ENCODE results near the gene DCAF15.

The DCAF15 gene

DNA sequence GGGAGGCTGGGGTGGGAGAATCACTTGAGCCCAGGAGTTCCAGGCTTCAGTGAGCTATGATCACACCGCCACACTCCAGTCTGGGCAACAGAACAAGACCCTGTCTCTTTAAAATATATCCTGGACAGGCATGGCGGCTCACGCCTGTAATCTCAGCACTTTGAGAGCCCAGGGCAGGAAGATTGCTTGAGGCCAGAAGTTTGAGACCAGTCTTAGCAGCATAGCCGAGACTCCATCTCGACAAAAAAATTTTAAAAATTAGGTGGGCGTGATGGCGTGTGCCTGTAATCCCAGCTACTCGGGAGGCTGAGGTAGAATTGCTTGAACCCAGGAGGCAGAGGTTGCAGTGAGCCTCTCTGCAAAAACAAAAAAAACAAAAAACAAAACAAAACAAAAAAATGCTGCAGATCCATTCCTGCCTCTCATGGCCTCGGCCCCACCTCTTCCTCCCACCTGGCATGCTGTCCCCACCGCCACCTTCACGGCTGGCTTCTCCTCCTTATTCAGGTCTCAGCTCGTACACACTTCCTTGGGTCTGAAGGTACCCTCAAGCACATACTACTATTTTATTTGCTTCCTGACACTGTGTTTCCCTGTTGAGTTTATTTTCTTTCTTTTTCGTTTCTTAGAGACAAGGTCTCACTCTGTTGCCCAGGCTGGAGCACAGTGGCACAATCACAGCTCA is 48.5 kb downstream of the DCAF15 start:
- TF ChIP-seq, protein P1, sequence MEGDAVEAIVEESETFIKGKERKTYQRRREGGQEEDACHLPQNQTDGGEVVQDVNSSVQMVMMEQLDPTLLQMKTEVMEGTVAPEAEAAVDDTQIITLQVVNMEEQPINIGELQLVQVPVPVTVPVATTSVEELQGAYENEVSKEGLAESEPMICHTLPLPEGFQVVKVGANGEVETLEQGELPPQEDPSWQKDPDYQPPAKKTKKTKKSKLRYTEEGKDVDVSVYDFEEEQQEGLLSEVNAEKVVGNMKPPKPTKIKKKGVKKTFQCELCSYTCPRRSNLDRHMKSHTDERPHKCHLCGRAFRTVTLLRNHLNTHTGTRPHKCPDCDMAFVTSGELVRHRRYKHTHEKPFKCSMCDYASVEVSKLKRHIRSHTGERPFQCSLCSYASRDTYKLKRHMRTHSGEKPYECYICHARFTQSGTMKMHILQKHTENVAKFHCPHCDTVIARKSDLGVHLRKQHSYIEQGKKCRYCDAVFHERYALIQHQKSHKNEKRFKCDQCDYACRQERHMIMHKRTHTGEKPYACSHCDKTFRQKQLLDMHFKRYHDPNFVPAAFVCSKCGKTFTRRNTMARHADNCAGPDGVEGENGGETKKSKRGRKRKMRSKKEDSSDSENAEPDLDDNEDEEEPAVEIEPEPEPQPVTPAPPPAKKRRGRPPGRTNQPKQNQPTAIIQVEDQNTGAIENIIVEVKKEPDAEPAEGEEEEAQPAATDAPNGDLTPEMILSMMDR (IDR thresholded peaks at IDR 0.05; ENCODE audit: extremely low read depth, missing control alignments) = no peak
- DNase-seq (ENCODE audit: low spot score) = peak; percentile 2

DNA sequence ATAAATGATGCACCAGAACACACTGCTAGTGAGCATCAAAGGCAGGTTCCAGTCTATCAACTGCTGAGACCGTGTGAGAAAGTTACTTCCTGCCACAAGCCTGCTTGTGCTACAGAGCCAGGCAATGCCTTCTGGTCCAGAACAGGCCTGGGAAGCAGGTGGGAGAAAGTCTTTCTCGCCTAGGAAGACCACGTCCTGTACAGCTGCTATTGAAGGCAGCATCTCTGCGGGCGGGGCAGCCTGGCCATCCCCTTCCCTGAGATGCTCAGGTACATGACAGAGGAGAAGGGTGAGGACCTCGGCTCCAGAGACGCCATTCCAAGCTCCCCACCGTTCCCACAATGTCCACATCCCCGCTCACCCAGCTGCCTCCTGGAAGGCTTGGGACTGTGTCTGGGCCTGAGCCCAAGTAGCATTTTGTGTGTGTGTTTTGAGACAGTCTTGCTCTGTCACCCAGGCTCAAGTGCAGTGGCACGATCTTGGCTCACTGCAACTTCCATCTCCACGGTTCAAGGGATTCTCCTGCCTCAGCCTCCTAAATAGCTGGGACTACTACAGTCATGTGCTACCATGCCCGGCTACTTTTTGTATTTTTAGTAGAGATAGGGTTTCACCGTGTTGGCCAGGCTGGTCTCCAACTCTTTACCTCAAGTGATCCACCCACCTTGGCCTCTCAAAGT is 50.4 kb downstream of the DCAF15 start:
- DNase-seq (ENCODE audit: low spot score) = peak; percentile 35
- TF ChIP-seq, protein P1 (IDR thresholded peaks at IDR 0.05; ENCODE audit: extremely low read depth, missing control alignments) = no peak

- peak; percentile 30 for DNase-seq (ENCODE audit: low spot score)
- TF ChIP-seq, protein P1 (IDR thresholded peaks at IDR 0.05; ENCODE audit: extremely low read depth, missing control alignments) = no peak
These were observed 51.1 kb downstream of the DCAF15 start for GRCh38 chr19:14003251-14004055.

GRCh38 chr19:14004619-14005348 is 52.5 kb downstream of the DCAF15 start:
- TF ChIP-seq, protein P1 (IDR thresholded peaks at IDR 0.05; ENCODE audit: extremely low read depth, missing control alignments) = no peak
- DNase-seq (ENCODE audit: low spot score) = peak; percentile 24

DNA sequence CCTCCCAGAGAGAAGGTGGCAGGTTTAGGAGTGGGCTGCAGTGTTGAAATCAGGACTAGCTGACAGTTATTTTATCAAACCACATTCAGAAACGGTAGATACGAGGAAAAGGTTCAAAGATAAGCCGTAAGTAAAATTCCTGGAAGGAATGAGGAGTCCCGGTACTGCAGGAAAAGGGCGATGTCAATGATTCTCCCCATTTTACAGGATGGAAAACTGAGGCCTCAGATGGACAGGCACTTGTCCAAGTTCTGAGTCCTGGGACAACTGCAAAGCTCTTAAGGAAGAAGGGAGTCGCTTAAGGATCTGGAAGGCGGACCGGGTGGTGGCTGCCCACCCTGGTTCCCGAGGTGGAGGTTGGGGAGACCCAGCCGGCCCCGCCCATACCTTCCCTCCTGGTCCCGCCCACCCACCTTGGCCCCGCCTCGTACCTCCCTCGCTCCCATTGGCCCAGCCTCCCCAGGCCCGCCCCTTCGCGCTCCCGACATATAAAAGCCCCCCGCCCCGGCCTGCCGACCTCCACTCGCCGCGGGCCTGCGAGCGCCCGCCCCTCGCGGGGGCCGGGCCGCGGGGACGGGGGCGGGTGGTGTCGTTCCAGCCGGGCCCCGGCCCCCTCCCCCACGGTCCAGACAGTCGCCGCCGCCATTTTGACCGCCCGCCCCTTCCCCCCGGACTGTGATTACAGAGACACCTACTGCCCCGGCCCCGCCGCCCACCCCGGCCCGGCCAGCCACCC is 53.2 kb downstream of the DCAF15 start:
- TF ChIP-seq, protein P1 (IDR thresholded peaks at IDR 0.05; ENCODE audit: extremely low read depth, missing control alignments) = no peak
- DNase-seq (ENCODE audit: low spot score) = peak; percentile 89

GRCh38 chr19:14006085-14006765 is 53.9 kb downstream of the DCAF15 start, which contains the start of gene RFX1:
Gene RFX1, minus strand, starts transcription at chr19:14006320. Its CDS starts 12,477 bp downstream, at chr19:13993843.
- TF ChIP-seq, protein P1 (IDR thresholded peaks at IDR 0.05; ENCODE audit: extremely low read depth, missing control alignments) = no peak
- DNase-seq (ENCODE audit: low spot score) = peak; percentile 93

All from GM20000 (cell line).